ENCODE results near the gene TCL1B.

TCL1B gene

DNA sequence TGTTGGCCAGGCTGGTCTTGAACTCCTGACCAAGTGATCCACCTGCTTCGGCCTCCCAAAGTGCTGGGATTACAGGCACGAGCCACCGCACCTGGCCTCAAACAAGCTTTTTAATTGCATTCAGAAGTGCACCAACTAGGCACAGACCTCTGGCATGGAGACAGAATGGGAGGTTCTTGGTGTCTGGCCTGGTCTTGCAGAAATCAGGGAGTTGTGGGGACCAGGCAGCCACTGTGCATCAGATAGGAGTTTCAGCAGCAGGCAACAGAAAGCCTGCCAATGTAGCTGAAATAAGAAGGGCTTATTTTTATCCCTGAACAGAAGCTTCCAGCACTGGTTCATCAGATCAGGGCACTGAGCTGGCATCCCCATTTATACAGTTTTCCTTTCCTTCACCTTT lies 22.2 kb upstream of the TCL1B start:
- no peak for TF ChIP-seq ZFHX2 (tag by site-specific recombination; conservative IDR thresholded peaks at IDR 0.05)
- TF ChIP-seq ZBTB17 (tag by site-specific recombination; IDR thresholded peaks at IDR 0.05) = no peak
- no peak for TF ChIP-seq ZNF169 (tag by site-specific recombination; IDR thresholded peaks at IDR 0.05)
- no peak for TF ChIP-seq OSR2 (tag by site-specific recombination; IDR thresholded peaks at IDR 0.05)
- TF ChIP-seq, protein P1, sequence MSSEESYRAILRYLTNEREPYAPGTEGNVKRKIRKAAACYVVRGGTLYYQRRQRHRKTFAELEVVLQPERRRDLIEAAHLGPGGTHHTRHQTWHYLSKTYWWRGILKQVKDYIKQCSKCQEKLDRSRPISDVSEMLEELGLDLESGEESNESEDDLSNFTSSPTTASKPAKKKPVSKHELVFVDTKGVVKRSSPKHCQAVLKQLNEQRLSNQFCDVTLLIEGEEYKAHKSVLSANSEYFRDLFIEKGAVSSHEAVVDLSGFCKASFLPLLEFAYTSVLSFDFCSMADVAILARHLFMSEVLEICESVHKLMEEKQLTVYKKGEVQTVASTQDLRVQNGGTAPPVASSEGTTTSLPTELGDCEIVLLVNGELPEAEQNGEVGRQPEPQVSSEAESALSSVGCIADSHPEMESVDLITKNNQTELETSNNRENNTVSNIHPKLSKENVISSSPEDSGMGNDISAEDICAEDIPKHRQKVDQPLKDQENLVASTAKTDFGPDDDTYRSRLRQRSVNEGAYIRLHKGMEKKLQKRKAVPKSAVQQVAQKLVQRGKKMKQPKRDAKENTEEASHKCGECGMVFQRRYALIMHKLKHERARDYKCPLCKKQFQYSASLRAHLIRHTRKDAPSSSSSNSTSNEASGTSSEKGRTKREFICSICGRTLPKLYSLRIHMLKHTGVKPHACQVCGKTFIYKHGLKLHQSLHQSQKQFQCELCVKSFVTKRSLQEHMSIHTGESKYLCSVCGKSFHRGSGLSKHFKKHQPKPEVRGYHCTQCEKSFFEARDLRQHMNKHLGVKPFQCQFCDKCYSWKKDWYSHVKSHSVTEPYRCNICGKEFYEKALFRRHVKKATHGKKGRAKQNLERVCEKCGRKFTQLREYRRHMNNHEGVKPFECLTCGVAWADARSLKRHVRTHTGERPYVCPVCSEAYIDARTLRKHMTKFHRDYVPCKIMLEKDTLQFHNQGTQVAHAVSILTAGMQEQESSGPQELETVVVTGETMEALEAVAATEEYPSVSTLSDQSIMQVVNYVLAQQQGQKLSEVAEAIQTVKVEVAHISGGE (tag by site-specific recombination; conservative IDR thresholded peaks at IDR 0.05; ENCODE audit: low read depth) = no peak
- no peak for TF ChIP-seq MZF1 (tag by site-specific recombination; IDR thresholded peaks at IDR 0.05; ENCODE audit: borderline replicate concordance)
- TF ChIP-seq ZSCAN16 (tag by site-specific recombination; IDR thresholded peaks at IDR 0.05) = no peak
- TF ChIP-seq ZNF473 (tag by site-specific recombination; IDR thresholded peaks at IDR 0.05) = no peak
- TF ChIP-seq GLIS1 (tag by site-specific recombination; IDR thresholded peaks at IDR 0.05) = no peak
- TF ChIP-seq ZNF623 (tag by site-specific recombination; IDR thresholded peaks at IDR 0.05) = no peak
- TF ChIP-seq KLF9 (tag by site-specific recombination; IDR thresholded peaks at IDR 0.05; ENCODE audit: low read depth) = no peak
- TF ChIP-seq, protein P2, sequence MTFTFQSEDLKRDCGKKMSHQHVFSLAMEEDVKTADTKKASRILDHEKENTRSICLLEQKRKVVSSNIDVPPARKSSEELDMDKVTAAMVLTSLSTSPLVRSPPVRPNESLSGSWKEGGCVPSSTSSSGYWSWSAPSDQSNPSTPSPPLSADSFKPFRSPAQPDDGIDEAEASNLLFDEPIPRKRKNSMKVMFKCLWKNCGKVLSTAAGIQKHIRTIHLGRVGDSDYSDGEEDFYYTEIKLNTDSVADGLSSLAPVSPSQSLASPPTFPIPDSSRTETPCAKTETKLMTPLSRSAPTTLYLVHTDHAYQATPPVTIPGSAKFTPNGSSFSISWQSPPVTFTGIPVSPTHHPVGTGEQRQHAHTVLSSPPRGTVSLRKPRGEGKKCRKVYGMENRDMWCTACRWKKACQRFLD (tag by site-specific recombination; IDR thresholded peaks at IDR 0.05) = no peak
- TF ChIP-seq FEZF1 (tag by site-specific recombination; IDR thresholded peaks at IDR 0.05) = no peak
- no peak for TF ChIP-seq EGR2 (tag by site-specific recombination; IDR thresholded peaks at IDR 0.05; ENCODE audit: low read depth)
- TF ChIP-seq, protein P3, sequence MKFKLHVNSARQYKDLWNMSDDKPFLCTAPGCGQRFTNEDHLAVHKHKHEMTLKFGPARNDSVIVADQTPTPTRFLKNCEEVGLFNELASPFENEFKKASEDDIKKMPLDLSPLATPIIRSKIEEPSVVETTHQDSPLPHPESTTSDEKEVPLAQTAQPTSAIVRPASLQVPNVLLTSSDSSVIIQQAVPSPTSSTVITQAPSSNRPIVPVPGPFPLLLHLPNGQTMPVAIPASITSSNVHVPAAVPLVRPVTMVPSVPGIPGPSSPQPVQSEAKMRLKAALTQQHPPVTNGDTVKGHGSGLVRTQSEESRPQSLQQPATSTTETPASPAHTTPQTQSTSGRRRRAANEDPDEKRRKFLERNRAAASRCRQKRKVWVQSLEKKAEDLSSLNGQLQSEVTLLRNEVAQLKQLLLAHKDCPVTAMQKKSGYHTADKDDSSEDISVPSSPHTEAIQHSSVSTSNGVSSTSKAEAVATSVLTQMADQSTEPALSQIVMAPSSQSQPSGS (tag by site-specific recombination; IDR thresholded peaks at IDR 0.05; ENCODE audit: low read depth) = no peak
- no peak for TF ChIP-seq SP2 (tag by site-specific recombination; IDR thresholded peaks at IDR 0.05)
- TF ChIP-seq ZNF114 (tag by site-specific recombination; IDR thresholded peaks at IDR 0.05) = no peak
- no peak for TF ChIP-seq REPIN1 (tag by site-specific recombination; IDR thresholded peaks at IDR 0.05; ENCODE audit: low read depth)
- POLR2A ChIA-PET = no interaction called here
- H3K4me3 ChIP-seq (ENCODE audit: low read depth, low read length) = no peak overlapping the region
- CTCF ChIA-PET = interaction anchor here (0.6 to 1.2 kb wide), 4 partner anchors 59 to 105 kb away, joined by 3 to 4 read pairs (median 3); no protein-coding TSS in a partner anchor
- H3K27ac ChIP-seq (ENCODE audit: extremely low read depth, low read depth, low read length) = no peak overlapping the region
- H3K9me3 ChIP-seq (ENCODE audit: control insufficient read depth, insufficient read depth, low read depth, low read length) = no peaks in the 10 kb centered on the region
- peaks cover 3% of the 10 kb centered on the region; the same call in 1 of the 2 replicates for H3K4me1 ChIP-seq (ENCODE audit: control insufficient read depth, insufficient read depth, low read length)
- H3K36me3 ChIP-seq (ENCODE audit: control insufficient read depth in 2 of 2, insufficient read depth in 1 of 2, low read length in 2 of 2) = no peaks in the 10 kb centered on the region

DNA sequence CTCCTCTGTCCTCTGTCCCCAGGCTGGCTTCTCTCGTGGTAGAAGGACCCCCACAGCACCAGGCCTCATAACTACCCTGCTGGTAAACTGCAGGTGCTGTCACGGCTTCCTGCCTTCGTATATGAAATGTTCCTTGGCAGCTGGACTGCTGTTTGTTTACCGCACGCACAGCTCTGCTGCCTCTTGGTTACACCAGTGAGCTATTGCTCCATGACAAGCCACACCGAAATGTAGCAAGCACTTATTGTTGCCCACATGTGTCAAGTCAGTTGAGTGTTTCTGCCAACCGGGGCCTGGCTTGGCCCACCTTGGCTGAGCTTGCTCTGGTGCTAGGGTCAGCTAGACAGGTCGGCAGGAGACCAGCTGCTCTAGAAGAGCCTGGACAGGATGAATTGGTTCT lies 21.7 kb upstream of the TCL1B start:
- H3K9me3 ChIP-seq (ENCODE audit: control insufficient read depth, insufficient read depth, low read depth, low read length) = no peaks in the 10 kb centered on the region
- H3K27ac ChIP-seq (ENCODE audit: extremely low read depth, low read depth, low read length) = no peak overlapping the region
- ChIA-PET POLR2A (no interaction called here), CTCF (interaction anchor here (0.8 to 1.2 kb wide), 2 partner anchors 98 to 105 kb away, joined by 3 to 4 read pairs; no protein-coding TSS in a partner anchor)
- peaks cover 3% of the 10 kb centered on the region; the same call in 1 of the 2 replicates for H3K4me1 ChIP-seq (ENCODE audit: control insufficient read depth, insufficient read depth, low read length)
- H3K36me3 ChIP-seq (ENCODE audit: control insufficient read depth in 2 of 2, insufficient read depth in 1 of 2, low read length in 2 of 2) = no peaks in the 10 kb centered on the region
- no peak for TF ChIP-seq ZNF211 (tag by site-specific recombination; IDR thresholded peaks at IDR 0.05; ENCODE audit: low read depth)
- TF ChIP-seq ZNF24 (tag by site-specific recombination; IDR thresholded peaks at IDR 0.05) = no peak
- TF ChIP-seq ZIC2 (tag by site-specific recombination; IDR thresholded peaks at IDR 0.05) = 0 out of 2 replicates have a peak, but pooled peaks have one; percentile 33
- no peak for TF ChIP-seq ZNF140 (tag by site-specific recombination; IDR thresholded peaks at IDR 0.05)
- no peak for TF ChIP-seq ZNF561 (tag by site-specific recombination; IDR thresholded peaks at IDR 0.05; ENCODE audit: borderline replicate concordance)
- TF ChIP-seq KLF9 (tag by site-specific recombination; IDR thresholded peaks at IDR 0.05; ENCODE audit: low read depth) = no peak
- TF ChIP-seq ZNF501 (tag by site-specific recombination; IDR thresholded peaks at IDR 0.05) = no peak
- H3K4me3 ChIP-seq (ENCODE audit: low read depth, low read length) = no peak overlapping the region
